HG03460 (cell line): Measurements from ENCODE around the gene VWA8.
"Not testable (repeated sequence)": the region's sequence is repeated elsewhere in the genome, so short reads cannot be mapped to it uniquely, and the experiment has no call there.

Source experiments
- ATAC-seq: cut with Tn5 transposase; IDR thresholded peaks from one replicate; pipeline ENCODE4 v1.9.1; 2021; ENCODE audit not compliant: unreplicated experiment

The VWA8 gene

GRCh38 chr13:41751734-41752445 is 209.0 kb downstream of the VWA8 start:
- ATAC-seq = no peak

DNA sequence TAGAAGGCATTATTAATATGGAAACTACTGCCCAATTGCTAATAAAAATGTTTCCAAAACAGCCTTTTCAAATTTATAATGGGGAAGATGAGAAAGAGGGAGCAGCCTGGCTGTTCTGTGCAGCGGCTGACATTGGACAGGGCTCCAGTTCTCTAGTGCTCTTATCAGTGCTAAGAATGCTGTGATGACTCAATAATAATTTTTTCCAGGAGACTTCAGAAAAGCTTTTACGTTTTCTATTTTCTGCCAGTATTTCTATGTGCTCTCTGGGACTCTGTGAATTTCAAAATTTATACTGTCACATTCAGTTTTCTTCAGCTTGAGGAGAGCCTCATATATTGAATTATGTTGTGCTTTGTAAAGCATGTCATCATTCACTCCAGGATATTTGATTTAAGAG is 209.6 kb downstream of the VWA8 start:
- ATAC-seq = no peak

- no peak for ATAC-seq
These were observed 214.7 kb downstream of the VWA8 start for GRCh38 chr13:41746259-41746658.

DNA sequence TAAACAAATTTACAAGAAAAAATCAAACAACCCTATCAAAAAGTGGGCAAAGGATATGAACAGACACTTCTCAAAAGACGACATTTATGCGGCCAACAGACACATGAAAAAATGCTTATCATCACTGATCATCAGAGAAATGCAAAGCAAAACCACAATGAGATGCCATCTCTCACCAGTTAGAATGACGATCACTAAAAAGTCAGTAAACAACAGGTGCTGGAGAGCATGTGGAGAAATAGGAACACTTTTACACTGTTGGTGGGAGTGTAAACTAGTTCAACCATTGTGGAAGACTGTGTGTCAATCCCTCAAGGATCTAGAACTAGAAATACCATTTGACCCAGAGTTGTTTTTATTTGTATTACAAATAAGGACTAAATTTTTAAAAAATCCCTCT is 215.4 kb downstream of the VWA8 start:
- ATAC-seq = not testable (repeated sequence)

DNA sequence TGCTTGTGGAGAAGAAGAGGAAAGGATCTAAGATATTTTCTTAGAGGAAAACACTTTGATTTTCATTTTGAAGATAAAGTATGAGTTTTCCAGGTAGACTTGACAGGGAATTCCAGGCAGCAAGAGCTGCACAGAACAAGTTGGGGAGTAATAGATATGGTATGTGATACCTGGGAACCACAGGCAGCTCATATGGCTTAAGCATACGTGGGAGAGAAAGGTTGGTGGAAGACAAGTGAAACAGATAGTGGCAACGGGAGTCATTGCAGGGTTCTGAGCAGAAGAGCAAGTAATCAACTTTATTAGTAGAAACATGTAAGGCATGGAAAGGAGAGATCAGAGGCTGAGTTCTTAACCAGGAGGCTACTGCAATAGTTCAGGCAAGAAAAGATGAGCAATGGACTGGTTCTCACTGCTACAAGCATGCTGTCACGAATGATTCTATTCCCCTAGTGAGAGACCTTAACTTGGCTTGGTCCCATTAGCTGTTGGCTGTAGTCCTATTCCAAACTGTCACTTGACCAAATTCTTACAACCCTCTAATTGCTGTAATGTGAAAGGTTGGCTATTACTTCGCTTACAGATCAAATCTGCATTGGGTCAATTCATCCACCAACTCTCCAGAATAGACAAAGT is 217.9 kb downstream of the VWA8 start:
- no peak for ATAC-seq

GRCh38 chr13:41740479-41740878 is 220.4 kb downstream of the VWA8 start:
- ATAC-seq = no peak

- no peak for ATAC-seq
These were observed 238.0 kb downstream of the VWA8 start for GRCh38 chr13:41722684-41723535.

DNA sequence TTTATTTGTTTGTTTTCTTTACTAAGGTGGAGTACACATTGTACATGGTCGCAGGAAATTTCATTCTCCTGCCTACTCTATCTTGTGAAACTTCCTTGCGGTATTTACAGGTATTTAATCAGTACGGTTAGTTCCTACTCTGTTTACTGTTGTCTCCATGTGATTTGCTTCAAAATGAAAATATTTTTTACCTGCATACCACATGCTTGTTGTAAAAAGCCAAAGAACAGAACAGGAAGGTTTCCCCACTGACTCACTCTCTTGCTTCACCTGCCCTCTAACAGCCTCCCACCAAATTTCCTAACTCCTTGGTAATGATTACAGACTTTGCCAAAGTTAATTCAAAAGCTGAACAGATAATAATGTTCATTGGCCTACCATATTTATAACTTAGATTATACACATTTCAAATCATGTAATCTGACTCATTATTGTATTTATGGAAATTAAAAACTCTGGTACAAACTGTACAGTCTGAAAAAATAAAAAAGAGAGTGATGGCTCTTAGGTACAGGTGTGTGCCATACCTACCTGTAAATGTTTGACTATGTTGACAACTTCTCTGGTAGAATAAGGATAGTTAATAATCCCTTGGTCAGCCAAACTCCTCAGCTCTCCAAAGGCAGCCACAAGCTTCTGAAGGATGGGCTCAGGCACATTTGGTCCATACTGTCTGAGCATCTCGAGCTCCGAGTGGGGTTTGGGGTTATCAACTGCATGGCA is 239.9 kb downstream of the VWA8 start:
- ATAC-seq = no peak

DNA sequence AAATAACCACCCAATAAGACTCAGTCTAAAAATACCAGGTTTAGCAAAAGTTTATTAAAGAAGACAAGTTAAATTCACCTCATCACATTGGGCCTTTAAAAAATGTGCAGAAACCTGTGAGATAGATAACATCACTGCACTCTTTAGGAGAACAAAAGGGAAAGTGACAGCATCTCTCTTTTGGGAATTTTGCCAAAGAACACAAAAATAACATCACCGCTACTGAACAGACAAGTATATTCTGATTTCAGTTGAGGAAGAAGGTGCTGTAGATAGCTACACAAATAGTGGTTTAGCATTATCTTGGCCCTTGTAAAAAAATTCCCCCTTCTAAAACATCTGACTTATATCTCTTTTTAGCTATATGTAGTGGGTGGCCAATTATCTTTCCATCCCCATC is 244.7 kb downstream of the VWA8 start:
- no peak for ATAC-seq

GRCh38 chr13:41713405-41713804 is 247.5 kb downstream of the VWA8 start:
- no peak for ATAC-seq

DNA sequence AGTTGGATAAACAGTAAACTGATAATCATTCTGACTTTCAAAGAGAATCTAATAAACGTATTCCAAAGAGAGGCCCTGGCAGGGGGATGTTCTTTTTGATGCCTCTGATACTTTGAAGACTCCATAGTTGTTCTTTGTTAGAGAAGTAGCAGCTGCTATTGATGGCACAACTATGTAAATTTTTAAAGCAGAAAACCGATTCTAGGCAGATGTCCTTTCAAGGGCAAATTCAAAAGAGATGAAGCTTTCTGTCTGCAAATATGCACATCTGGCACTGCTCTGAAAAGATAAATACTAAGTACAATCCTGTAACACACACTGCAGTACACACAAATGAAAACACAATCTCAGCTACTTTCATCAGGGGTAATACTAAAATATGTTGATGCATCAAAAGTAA is 250.1 kb downstream of the VWA8 start:
- ATAC-seq = no peak

DNA sequence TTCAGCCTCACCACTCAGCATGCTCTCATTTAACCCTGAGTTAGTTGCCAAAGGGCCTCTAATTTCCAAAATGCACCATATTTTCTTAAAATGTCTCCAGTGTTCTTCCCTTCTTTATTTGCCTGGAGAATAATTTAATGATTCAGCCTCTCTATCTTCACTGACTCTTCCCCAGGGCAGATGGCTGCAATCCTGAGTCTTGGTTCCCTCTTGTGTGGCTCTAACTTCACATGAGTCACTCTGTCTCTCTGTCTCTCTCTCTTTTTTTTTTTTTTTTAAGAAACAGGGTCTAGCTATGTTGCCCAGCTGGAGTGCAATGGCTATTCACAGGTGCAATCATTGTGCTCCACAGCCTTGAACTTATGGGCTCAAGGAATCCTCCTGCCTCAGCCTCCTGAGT is 251.4 kb downstream of the VWA8 start:
- ATAC-seq = no peak

- ATAC-seq = no peak
These were observed 252.2 kb downstream of the VWA8 start for GRCh38 chr13:41708713-41709112.

- no peak for ATAC-seq
These were observed 253.6 kb downstream of the VWA8 start for GRCh38 chr13:41707194-41707821.

DNA sequence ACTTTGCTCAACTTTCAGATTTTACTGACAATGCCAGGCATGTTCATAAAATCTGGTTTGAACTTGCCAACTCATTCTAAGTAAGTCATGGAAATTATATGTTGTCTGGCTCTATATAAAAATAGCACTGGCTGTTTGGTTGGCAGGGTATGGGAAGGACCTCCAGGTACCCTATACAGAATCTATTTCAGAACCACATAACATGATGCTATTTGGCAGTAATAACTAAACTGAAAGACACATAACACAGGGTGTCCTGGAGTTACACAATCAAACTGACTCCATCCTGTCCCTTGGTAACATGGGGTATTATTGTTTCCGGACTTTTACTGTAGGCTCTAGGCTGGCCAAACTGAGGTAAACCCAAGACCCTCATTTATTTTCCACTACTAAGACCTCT is 254.8 kb downstream of the VWA8 start:
- no peak for ATAC-seq

DNA sequence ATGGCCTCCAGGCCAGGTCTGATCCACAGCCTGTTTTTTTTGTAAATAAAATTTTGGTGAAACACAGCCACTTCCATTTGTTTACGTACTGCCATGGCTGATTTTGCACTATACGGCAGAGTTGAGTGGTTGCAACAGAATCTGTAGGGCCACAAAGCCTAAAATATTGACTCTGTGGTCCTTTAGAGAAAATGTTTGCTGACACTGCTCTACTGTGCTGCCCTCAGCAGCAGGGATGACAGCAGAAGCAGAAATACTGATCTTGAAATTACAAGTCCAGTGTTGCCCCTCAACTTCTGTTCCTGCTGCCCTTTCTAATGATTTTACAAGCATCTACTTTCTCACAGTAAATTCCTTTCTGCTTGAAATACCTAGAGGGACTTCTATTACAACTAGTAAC is 258.4 kb downstream of the VWA8 start:
- no peak for ATAC-seq

GRCh38 chr13:41701676-41702075 is 259.2 kb downstream of the VWA8 start:
- no peak for ATAC-seq

DNA sequence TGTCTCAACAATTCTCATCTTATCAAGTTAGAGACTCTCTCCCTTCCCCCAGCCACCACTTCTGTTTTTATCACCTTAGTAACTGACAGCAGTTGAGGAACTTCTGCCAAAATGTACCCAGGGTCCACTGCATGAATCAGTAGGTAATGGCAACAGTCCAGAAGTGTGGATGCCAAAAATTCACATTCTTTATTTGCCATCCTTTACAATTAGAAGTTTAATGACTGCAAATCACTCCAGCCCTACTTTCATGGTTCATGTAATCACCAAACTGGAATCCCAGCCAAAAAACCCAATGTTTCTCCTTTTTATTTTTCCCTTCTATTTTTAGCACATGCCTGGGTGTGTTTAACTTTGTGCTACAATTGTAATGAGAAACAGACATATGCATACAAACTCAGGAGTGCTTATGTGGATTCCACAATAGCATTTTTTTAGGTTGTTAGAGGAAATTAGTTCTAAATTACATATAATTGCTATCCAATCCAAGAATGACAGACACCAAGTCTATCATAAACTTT is 260.1 kb downstream of the VWA8 start:
- ATAC-seq = no peak

DNA sequence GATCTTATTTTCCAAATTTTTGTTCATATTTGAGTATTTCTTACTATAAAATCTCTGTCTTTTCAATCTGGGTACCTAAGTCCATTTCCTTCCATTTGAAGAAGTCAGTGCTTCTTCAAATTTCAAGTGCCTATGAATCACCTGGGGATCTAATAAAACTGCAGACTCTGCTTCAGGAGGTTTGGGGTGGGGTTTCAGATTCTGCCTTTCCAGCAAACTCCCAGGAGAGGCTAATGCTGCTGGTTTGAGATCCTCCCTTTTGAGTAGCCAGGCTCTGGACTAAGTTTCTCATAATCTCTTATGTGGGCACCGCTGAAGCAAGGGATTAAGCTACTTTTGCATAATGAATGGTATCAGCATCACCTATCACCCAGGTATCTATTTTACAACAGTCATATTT is 261.1 kb downstream of the VWA8 start:
- no peak for ATAC-seq

DNA sequence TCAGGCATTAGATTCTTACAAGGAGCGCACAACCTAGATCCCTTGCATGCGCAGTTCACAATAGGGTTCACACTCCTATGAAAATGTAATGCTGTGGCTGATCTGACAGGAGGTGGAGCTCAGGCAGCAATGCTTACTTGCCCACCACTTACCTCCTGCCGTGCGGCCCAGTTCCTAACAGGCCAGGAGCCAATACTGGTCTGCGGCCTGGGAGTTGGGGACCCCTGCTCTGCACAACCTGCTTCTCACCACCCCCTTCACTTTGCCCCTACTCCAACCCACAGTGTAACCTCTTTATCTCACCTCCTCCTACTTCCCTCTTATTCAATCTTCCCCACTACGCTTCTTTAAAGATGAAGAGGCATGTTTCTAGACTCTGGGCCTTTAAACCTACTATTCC is 263.3 kb downstream of the VWA8 start:
- ATAC-seq = no peak
